GM19372 (cell line): ENCODE measurements around the gene CD300A.
"Not testable (repeated sequence)": the region's sequence is repeated elsewhere in the genome, so short reads cannot be mapped to it uniquely, and the experiment has no call there.

ENCODE experiments used
- ATAC-seq: cut with Tn5 transposase; IDR thresholded peaks from one replicate; pipeline ENCODE4 v1.9.1; 2021; ENCODE audit warnings: mild to moderate bottlenecking, low read depth, moderate library complexity; ENCODE audit not compliant: unreplicated experiment

Gene CD300A

GRCh38 chr17:74515941-74516340, 49.5 kb downstream of the CD300A start:
- no peak for ATAC-seq

GRCh38 chr17:74516561-74517328, 50.3 kb downstream of the CD300A start:
- no peak for ATAC-seq

GRCh38 chr17:74518413-74518981, 52.1 kb downstream of the CD300A start:
- not testable (repeated sequence) for ATAC-seq

GRCh38 chr17:74520016-74520434, 53.6 kb downstream of the CD300A start:
- ATAC-seq = no peak

- ATAC-seq = no peak
Observed at GRCh38 chr17:74520790-74521480, 54.5 kb downstream of the CD300A start.

- no peak for ATAC-seq
Observed at GRCh38 chr17:74521701-74522201, 55.3 kb downstream of the CD300A start.

GRCh38 chr17:74522381-74523105, 56.1 kb downstream of the CD300A start:
- no peak for ATAC-seq

GRCh38 chr17:74523308-74523707, 56.9 kb downstream of the CD300A start:
- no peak for ATAC-seq

GRCh38 chr17:74524653-74525464, 58.4 kb downstream of the CD300A start:
- no peak for ATAC-seq

- ATAC-seq = no peak
Observed at GRCh38 chr17:74525465-74525725, 59.0 kb downstream of the CD300A start.

GRCh38 chr17:74525781-74526288, 59.4 kb downstream of the CD300A start:
- ATAC-seq = no peak

GRCh38 chr17:74526681-74527080, 60.2 kb downstream of the CD300A start:
- ATAC-seq = no peak

- ATAC-seq = no peak
Observed at GRCh38 chr17:74527081-74527480, 60.6 kb downstream of the CD300A start.

GRCh38 chr17:74527756-74528155, 61.3 kb downstream of the CD300A start:
- ATAC-seq = no peak

- ATAC-seq = peak; percentile 58
Observed at GRCh38 chr17:74528491-74529199, 62.2 kb downstream of the CD300A start.

GRCh38 chr17:74529243-74529642, 62.8 kb downstream of the CD300A start:
- ATAC-seq = no peak

GRCh38 chr17:74530831-74531150, 64.4 kb downstream of the CD300A start:
- ATAC-seq = no peak

- ATAC-seq = no peak
Observed at GRCh38 chr17:74531231-74531761, 64.9 kb downstream of the CD300A start, which contains the start of gene CD300LB. Gene CD300LB, minus strand, starts transcription at chr17:74531475. Its CDS starts 125 bp downstream, at chr17:74531350.

- no peak for ATAC-seq
Observed at GRCh38 chr17:74532115-74532514, 65.7 kb downstream of the CD300A start.
